HG03378 (cell line): ENCODE results near the gene AACS.
"Not testable (repeated sequence)": the region's sequence is repeated elsewhere in the genome, so short reads cannot be mapped to it uniquely, and the experiment has no call there.

Source experiments
- ATAC-seq: cut with Tn5 transposase; IDR thresholded peaks from one replicate; pipeline ENCODE4 v1.9.1; 2021; ENCODE audit warnings: mild to moderate bottlenecking, moderate library complexity; ENCODE audit not compliant: unreplicated experiment

Gene AACS

DNA sequence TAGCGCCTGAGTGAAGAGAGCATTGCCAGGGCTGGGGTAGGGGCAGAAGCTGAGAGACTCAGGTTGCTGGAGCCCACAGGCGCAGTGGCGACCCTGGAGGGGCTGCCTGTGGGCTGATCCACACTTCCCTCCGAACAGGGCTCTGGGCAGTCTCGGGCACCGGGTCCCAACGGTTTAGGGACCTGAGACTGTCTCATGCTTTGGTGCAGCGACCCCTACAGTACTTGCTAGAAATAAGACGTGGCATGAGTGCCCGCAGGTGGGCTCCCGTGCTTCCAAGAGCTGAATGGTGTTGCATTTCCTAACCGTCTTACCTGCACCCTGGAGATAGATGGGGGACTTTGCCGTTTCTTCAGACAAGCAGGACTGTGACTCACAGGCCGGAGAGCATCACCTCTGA is 57.4 kb downstream of the AACS start:
- ATAC-seq = no peak

GRCh38 chr12:125124320-125124966 is 59.2 kb downstream of the AACS start:
- no peak for ATAC-seq

GRCh38 chr12:125125271-125125670 is 60.0 kb downstream of the AACS start:
- ATAC-seq = no peak

- ATAC-seq = no peak
These were observed 63.4 kb downstream of the AACS start for GRCh38 chr12:125128439-125129178.

DNA sequence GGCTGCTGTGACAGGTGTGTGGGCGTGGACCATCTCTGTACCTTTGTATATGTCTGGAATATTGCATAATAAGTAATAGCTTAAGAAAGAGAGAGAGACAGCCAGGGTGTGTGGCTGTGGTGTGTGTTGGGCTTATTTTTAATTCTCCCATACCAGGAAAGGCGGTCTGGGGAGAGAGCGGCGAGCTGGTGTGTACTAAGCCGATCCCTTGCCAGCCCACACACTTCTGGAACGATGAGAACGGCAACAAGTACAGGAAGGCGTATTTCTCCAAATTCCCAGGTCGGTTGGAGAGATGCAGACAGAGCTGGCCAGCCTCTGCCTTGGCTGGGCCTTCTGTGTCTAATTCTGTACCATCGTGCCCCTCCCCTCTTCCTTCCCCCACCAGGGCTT is 63.9 kb downstream of the AACS start:
- ATAC-seq = no peak

- no peak for ATAC-seq
These were observed 64.5 kb downstream of the AACS start for GRCh38 chr12:125129591-125130255.

DNA sequence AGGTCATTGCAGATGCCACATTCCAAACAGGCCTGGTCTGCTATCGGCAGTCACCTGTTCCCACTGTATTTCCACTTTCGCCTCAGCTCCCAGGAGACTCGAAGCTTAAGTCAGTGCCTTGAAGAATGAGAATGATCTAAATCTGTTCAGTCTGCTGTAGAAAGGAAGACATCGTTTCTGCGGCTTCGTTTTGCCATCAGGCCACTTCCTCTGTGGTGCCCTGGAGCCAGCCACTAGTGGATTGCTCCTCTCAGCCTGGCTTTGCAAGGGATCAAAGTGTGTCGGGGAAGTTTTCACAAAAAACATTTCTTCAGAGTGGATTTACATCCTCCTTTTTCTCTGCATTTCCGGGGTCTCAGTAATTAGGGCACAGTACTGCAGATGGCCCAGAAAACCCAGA is 66.7 kb downstream of the AACS start:
- no peak for ATAC-seq

- no peak for ATAC-seq
These were observed 67.6 kb downstream of the AACS start for GRCh38 chr12:125132698-125133400.

DNA sequence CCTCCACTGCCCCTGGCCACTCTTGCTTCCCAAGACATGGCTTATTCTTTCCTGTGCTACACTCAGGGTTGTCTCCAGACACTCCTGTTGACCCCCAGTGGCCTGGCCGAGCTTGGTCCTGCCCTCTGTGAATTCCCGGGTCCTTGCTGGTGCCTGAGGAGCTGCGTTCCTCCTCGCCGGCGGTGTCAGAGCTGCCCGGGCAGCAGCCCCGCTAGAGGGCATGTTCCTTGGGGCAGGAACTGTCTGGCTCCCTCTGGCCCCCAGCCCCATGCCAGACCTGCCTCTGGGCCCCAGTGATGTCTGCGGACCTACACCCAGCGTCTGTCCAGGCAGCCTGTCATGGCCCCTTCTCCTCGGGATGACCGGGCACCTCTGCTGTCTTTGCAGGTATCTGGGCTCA is 68.4 kb downstream of the AACS start:
- ATAC-seq = no peak

- ATAC-seq = no peak
These were observed 69.3 kb downstream of the AACS start for GRCh38 chr12:125134576-125134975.

DNA sequence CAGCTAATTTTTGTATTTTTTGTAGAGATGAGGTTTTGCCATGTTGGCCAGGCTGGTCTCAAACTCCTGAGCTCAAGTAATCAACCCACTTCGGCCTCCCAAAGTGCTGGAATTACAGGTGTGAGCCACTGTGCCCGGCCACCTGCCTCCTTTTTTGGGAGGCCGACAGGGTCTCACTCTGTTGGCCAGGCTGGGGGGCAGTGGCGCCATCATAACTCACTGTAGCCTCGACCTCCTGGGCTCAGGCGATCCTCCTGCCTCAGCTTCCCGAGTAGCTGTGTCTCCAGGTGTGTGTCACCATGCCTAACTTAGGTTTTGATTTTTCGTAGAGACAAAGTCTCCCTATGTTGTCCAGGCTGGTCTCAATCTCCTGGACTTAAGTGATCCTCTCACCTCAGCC is 70.7 kb downstream of the AACS start:
- ATAC-seq = no peak

DNA sequence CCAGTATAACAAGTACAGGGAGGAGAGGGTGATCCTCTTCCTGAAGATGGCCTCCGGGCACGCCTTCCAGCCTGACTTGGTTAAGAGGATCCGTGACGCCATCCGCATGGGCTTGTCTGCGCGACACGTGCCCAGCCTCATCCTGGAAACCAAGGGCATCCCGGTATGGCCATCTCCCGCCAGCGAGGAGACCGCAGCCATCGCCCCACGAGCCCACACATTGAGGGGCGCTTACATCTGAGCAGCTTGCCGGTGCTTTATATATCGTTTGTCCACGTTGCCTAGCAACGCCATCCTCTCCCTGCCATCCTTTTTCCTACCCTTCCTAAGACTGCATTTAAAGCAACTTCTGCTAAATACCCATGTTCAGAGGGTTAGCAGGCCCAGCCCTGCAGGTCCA is 71.5 kb downstream of the AACS start:
- ATAC-seq = no peak

- ATAC-seq = no peak
These were observed 72.6 kb downstream of the AACS start for GRCh38 chr12:125137766-125138344.

GRCh38 chr12:125140279-125141209 is 75.3 kb downstream of the AACS start:
- ATAC-seq = no peak

GRCh38 chr12:125141210-125141573 is 76.0 kb downstream of the AACS start:
- not testable (repeated sequence) for ATAC-seq

DNA sequence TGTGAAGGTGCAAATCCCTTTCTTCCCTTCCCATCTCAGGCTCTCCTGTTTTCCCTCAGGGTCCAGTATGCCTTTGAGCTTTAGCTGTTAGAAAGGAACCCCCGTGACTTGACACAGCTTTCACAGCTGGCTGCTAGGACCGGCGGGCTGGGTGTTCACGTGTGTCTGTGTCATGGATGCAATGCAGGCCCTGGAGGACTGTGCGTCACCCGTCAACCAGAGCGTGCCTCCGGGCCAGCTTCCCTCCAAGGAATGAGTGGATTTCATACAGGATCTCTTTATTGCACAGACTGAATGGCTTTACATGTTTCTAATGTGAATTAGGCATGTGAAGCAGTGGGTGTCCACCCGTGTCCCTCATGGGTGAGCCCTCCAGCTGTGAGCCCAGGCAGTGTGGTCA is 77.4 kb downstream of the AACS start:
- no peak for ATAC-seq

DNA sequence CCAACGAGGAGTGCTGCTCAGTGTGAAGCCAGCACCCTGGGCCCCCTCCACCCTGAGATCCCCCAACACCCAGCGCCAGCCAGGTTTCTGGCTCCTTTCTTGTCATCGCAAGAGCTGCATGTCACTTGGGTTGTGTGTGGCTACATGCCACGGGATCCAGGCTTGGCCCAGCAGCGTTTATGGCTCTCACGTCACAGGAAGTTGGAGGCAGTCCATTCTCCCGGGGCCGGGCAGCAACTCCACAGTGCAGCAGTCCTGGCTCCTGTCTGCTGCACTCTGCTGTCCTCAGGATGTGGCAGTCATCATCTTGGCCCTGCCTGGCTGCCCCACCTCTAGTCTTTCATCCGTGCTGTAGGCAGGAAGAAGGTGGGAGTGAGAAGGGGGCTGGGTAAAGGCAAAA is 78.3 kb downstream of the AACS start:
- ATAC-seq = no peak

- ATAC-seq = no peak
These were observed 80.0 kb downstream of the AACS start for GRCh38 chr12:125145196-125145595.

GRCh38 chr12:125148316-125148715 is 83.1 kb downstream of the AACS start:
- no peak for ATAC-seq
